ENCODE results near the gene OR5AS1.
"Not testable (repeated sequence)": the region's sequence is repeated elsewhere in the genome, so short reads cannot be mapped to it uniquely, and the experiment has no call there.

OR5AS1 gene

GRCh38 chr11:56027354-56027753 lies at the start of gene OR5AS1:
OR5AS1 (plus strand) TSS chr11:56027654; CDS start chr11:56030419, 2,765 bp downstream.
- no peak for DNase-seq

GRCh38 chr11:55994525-55994924 lies 32.9 kb upstream of the OR5AS1 start, which contains the start of gene OR5F1:
OR5F1 (minus strand) TSS chr11:55994625; CDS start chr11:55994625, 0 bp downstream.
- no peak for DNase-seq

GRCh38 chr11:56010716-56011115 lies 16.7 kb upstream of the OR5AS1 start:
- DNase-seq: no peak

GRCh38 chr11:56013805-56014204 lies 13.6 kb upstream of the OR5AS1 start:
- no peak for DNase-seq

GRCh38 chr11:56045538-56045937 lies 18.1 kb downstream of the OR5AS1 start:
- DNase-seq: no peak

GRCh38 chr11:56048480-56048879 lies 21.0 kb downstream of the OR5AS1 start:
- DNase-seq: no peak

- DNase-seq: no peak
These were observed 22.0 kb downstream of the OR5AS1 start for GRCh38 chr11:56049487-56049886.

- not testable (repeated sequence) for DNase-seq
These were observed 28.9 kb downstream of the OR5AS1 start for GRCh38 chr11:56056366-56056765.

- DNase-seq: not testable (repeated sequence)
These were observed 30.3 kb downstream of the OR5AS1 start for GRCh38 chr11:56057661-56058237.

- DNase-seq: not testable (repeated sequence)
These were observed 30.9 kb downstream of the OR5AS1 start for GRCh38 chr11:56058260-56058780.

GRCh38 chr11:56066980-56067379 lies 39.5 kb downstream of the OR5AS1 start:
- DNase-seq: no peak
